SH-SY5Y (cell line): ENCODE results near the gene MPRIP.

ENCODE experiments used
- GATA2 ChIP-seq: IDR thresholded peaks from 2 replicates; pipeline ENCODE4 v1.6.1; 2011; ENCODE audit warnings: mild to moderate bottlenecking, low read depth, low read length
- GATA3 ChIP-seq: IDR thresholded peaks from 2 replicates; pipeline ENCODE4 v1.6.1; 2011; ENCODE audit warnings: low read depth, mild to moderate bottlenecking, low read length, moderate library complexity

The MPRIP gene

DNA sequence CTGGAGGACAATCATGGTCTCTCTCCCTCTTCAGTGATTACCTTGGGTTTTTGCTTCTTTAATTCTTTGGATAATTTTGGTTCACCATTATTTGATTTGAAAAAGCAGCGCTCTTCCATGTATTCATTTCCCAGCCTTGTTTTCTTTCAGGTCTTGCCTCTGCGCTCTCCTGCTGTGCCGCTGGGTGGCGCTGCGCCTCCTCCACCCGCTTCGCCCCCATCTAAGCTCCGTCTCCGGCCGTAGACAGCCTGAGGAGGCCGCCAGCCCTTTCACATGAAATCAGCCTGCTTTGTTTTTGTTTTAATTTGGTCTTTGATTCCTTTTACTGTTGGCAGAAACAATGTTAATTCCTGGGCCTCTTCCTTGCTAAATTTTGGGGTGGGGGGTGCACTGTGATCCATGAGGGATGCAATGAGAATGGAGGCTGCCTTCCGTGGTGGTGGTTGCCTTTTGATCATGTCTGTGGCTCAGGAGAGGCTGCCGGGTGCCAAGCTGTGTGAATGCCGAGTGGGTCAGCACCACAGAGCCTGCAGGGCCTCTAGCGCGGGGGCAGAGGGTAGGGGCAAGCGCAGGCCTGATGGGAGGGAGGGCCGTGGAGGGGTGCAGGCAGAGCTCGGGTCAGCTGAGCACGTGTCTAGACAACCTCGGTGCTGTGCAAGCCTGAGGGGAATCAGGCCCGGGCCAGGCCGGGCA lies 99.7 kb downstream of the MPRIP start:
- TF ChIP-seq GATA3 (no peak), GATA2 (no peak)

DNA sequence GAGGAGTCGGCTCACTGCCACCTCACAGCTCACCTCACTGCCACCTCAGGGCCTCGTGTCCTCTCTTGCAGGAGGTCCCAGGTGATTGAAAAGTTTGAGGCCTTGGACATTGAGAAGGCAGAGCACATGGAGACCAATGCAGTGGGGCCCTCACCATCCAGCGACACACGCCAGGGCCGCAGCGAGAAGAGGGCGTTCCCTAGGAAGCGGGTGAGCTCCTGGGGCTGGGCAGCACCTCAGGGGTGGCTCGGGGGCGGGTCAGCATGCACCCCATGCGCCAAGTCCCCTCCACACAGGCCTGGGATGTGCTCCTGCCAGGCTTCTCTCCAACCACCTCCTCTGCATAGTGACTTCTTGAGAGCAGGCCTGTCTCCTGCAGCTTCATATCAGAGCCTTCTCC lies 100.3 kb downstream of the MPRIP start:
- TF ChIP-seq GATA3 (no peak), GATA2 (no peak)

- no peak for TF ChIP-seq GATA2
- TF ChIP-seq GATA3: no peak
Measured at GRCh38 chr17:17143501-17143900, 101.2 kb downstream of the MPRIP start.

DNA sequence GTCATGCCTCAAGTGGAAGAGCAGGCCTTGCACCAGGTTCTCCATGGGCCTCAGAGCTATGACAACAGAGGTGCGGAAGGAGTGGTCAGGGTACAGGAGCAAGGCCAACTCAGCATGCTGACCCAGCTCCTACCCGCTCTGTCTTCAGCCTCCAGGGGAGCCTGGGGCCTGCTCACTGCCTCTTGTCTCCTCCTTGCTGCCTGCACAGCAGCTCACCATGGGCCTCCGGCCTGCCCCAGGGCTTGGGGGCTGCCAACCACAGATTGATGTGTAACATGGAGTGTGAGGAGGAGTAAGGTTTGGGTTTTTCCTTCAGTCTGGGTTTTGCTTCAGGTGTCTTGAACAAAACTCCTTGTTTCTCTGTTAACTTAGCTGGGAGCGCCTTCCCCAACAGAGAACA lies 101.8 kb downstream of the MPRIP start:
- TF ChIP-seq GATA3 (no peak), GATA2 (no peak)

- TF ChIP-seq GATA2 (no peak), GATA3 (no peak)
Measured at GRCh38 chr17:17144916-17145665, 102.8 kb downstream of the MPRIP start.

GRCh38 chr17:17146786-17147406 lies 104.6 kb downstream of the MPRIP start:
- TF ChIP-seq GATA3 (no peak), GATA2 (no peak)

DNA sequence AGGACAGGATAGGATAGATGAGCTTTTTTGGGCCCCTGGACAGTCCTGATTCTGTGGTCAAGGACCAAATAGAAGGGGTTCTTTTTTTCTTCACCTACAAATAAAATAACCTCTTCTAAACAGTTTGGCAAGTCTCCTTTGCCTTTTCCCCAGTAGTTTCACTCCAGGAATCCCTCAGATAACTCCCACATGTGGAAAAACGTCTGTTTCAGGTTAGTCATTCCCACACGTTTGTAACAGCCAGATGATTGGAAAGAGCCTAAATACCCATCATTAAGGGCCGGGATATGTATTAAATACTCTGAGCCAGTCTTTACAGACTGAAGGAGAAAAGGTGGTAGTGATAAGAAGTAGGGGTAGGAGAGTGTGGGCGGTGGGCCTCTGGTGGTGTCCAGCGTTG lies 105.6 kb downstream of the MPRIP start:
- TF ChIP-seq GATA2: no peak
- no peak for TF ChIP-seq GATA3

DNA sequence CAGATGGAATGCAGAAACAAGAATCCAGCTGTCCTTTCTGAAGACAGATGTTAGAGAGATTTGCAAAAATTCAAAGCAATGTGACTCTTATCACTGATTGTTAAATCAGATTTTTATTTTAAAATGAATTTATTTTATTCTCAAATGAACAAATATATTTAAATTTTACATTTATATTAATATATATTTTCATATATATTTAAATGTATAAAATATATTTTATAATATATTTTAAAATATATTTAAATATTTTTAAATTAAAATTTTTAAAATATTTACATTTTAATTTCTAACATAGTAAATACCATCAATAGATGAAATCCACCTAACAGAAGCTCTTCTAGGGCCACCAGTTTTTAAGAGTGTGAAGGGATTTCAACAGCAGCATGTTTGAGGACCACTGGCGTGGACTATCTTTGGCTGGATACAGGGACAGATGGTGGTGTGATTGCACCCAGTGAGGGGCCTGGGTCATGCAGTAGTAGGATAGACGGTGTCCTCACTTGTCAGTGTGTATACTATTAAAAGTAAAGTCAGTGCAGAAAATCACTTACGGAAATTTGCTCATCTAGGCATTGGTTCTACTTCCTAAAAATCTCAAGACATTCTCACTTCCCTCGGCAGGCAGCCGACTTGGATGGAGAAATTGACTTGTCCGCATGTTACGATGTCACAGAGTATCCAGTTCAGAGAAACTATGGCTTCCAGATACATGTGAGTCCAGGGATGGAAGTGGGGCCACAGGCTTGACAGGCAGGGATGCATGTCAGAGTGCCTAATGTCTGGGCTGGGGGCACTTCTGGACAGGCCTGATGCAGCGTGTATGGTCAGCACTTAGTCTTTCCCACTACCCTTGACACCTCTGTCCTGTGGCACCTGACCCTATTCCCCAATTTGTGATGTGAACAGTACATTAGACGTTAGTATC lies 107.5 kb downstream of the MPRIP start:
- no peak for TF ChIP-seq GATA2
- TF ChIP-seq GATA3: no peak

- no peak for TF ChIP-seq GATA2
- no peak for TF ChIP-seq GATA3
Measured at GRCh38 chr17:17150448-17150800, 108.2 kb downstream of the MPRIP start.

DNA sequence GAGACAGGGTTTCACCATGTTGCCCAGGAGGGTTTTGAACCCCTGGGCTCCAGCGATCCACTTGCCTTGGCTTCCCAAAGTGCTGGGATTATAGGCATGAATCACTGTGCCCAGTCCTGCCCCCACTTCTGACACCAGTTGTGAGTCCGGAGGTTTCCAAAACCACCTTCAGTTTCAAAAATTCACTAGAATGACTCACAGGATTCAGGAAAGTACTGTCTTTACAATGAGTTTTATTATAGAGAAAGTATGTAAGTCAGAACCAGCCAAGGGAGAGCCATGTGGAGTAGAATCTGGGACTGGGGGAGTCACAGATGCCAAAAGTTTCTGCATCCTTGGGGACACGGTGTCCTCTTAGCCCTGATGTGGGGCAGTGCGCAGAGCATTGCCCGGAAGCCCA lies 108.8 kb downstream of the MPRIP start:
- TF ChIP-seq GATA2 (no peak), GATA3 (no peak)

GRCh38 chr17:17151541-17151940 lies 109.3 kb downstream of the MPRIP start:
- TF ChIP-seq GATA2 (no peak), GATA3 (no peak)

DNA sequence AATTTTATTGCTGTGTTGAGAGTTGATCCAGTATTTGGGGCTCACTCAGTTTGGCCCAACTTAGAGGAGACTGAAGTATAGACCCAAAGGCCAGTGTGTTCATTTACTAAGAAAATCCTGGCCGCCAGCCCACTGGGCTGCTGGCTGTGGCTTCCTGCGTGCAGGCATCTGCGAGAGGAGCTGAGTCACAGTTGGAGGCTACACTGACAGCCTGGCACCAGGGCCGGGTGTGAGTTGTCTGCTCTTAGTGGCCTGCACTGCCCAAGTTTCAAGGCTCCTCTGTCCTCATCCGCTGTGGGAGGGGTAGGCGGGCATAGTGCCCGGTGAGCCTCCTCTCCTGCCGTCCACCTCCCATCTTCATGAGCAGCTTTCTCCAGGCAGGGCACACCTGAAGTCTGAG lies 109.7 kb downstream of the MPRIP start:
- no peak for TF ChIP-seq GATA3
- TF ChIP-seq GATA2: no peak

GRCh38 chr17:17152385-17152784 lies 110.1 kb downstream of the MPRIP start:
- TF ChIP-seq GATA3: no peak
- TF ChIP-seq GATA2: no peak

DNA sequence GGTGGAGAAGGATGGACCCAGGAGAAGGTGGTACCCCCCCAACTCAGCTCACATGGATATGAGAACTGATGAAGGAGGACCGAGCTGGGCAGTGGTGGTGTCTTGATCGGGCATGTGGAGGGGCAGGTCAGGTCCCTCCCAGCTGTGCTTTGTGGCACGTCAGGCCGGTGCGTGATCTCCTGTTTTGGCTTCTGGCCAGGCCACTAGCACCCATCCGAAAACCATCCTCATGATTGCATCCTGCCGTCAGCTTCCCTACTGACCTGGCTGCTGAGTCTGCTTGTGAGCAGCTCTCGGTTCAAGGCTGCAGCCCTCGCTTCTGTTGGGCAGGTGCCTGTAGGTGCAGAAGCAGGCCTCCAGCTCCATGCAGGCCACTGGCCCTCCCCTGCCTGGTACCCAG lies 110.8 kb downstream of the MPRIP start:
- TF ChIP-seq GATA3: no peak
- TF ChIP-seq GATA2: no peak

- no peak for TF ChIP-seq GATA2
- TF ChIP-seq GATA3: no peak
Measured at GRCh38 chr17:17153709-17154108, 111.5 kb downstream of the MPRIP start.
